HepG2 (cell line): ENCODE results near the gene RNF4. TPM values are rescaled to one million over a fixed set of nuclear protein-coding genes. Genes with fewer than 3 reads are reported as not detected.

Source experiments
- GATA4 ChIP-seq: sonication (generic); IDR thresholded peaks from 2 replicates; pipeline ENCODE4 v1.6.1; 2016; ENCODE audit warnings: antibody characterized with exemption, low read depth, borderline replicate concordance
- HNRNPK ChIP-seq: fragments of 200-400 bp; formaldehyde crosslinking; IDR thresholded peaks from 2 replicates; pipeline ENCODE4 v1.6.1; 2018; ENCODE audit warnings: low read length, low read depth, moderate library complexity, mild to moderate bottlenecking; ENCODE audit not compliant: poor library complexity, severe bottlenecking
- IKZF4 ChIP-seq: sonication (generic); formaldehyde crosslinking; IDR thresholded peaks from 2 replicates; pipeline ENCODE4 v1.5.1; 2020; ENCODE audit warnings: borderline replicate concordance, mild to moderate bottlenecking, low read depth, missing genetic modification reagents; ENCODE audit errors: not compliant biosample characterization
- RCOR2 ChIP-seq: IDR thresholded peaks from 2 replicates; pipeline ENCODE4 v1.6.1; 2016; ENCODE audit warnings: missing biosample characterization, missing genetic modification reagents
- REL ChIP-seq: sonication (generic); formaldehyde crosslinking; conservative IDR thresholded peaks from 2 replicates; pipeline ENCODE4 v1.8.0; 2022; ENCODE audit warnings: mild to moderate bottlenecking, missing genetic modification reagents, moderate library complexity
- RFXAP ChIP-seq: sonication (generic); formaldehyde crosslinking; IDR thresholded peaks from 2 replicates; pipeline ENCODE4 v1.4.0; 2020; ENCODE audit warnings: missing genetic modification reagents, borderline replicate concordance
- STAG1 ChIP-seq: sonication (generic); formaldehyde crosslinking; IDR thresholded peaks from 2 replicates; pipeline ENCODE4 v1.4.0; 2020; ENCODE audit warnings: missing genetic modification reagents
- ZFY ChIP-seq: sonication (generic); formaldehyde crosslinking; IDR thresholded peaks from 2 replicates; pipeline ENCODE4 v1.4.0; 2020; ENCODE audit warnings: missing genetic modification reagents
- ZNF232 ChIP-seq: sonication (generic); formaldehyde crosslinking; IDR thresholded peaks from 2 replicates; pipeline ENCODE4 v1.4.0; 2020; ENCODE audit warnings: missing genetic modification reagents, borderline replicate concordance
- ZNF768 ChIP-seq: sonication (generic); formaldehyde crosslinking; IDR thresholded peaks from 2 replicates; pipeline ENCODE4 v1.4.0; 2020; ENCODE audit warnings: missing genetic modification reagents
- ZNF841 ChIP-seq: sonication (generic); formaldehyde crosslinking; IDR thresholded peaks from 2 replicates; pipeline ENCODE4 v1.8.1; 2023; ENCODE audit warnings: missing genetic modification reagents, borderline replicate concordance
- ZNF891 ChIP-seq: sonication (generic); formaldehyde crosslinking; IDR thresholded peaks from 2 replicates; pipeline ENCODE4 v1.5.0; 2020; ENCODE audit warnings: mild to moderate bottlenecking, missing genetic modification reagents
- polyA plus RNA-seq, 8 experiments: library from polyadenylated mRNA; depleted of rRNA in 3 of 8; stranded (reverse) in 7 of 8; unstranded in 1 of 8; fragments of >200 nt; fragmentation: Illumina TruSeq in 4 of 8; extraction: Trizol in 4 of 8; gene quantifications; 2 replicates each; pipeline versions ENCODE4 v1.2.1 to v1.2.3, GENCODE V29; 2011 to 2016; ENCODE audit warnings: low read depth in 4 of 8, missing spikeins in 1 of 8, mixed read lengths in 1 of 8; ENCODE audit not compliant: insufficient read depth in 1 of 8
- total RNA-seq, 5 experiments: library from RNA; depleted of rRNA; stranded (reverse); fragments of >200 nt; fragmentation: Illumina TruSeq; extraction: Trizol; gene quantifications; 2 replicates each; pipeline ENCODE4 v1.2.3, GENCODE V29; 2016; ENCODE audit warnings: low read depth in 1 of 5
- TF ChIP-seq, protein P1 (sequence below), 2 experiments: sonication (generic) in 1 of 2; formaldehyde crosslinking in 1 of 2; IDR thresholded peaks; 2 replicates each; pipeline versions ENCODE4 v1.4.0 to v1.6.1; 2016 to 2020; ENCODE audit warnings: borderline replicate concordance in 1 of 2, low read depth in 1 of 2, mild to moderate bottlenecking in 1 of 2, missing genetic modification reagents in 1 of 2
- TF ChIP-seq, protein P2 (sequence below): sonication (generic); formaldehyde crosslinking; IDR thresholded peaks from 2 replicates; pipeline ENCODE4 v1.8.0; 2022; ENCODE audit warnings: mild to moderate bottlenecking, missing genetic modification reagents; ENCODE audit not compliant: insufficient replicate concordance
- TF ChIP-seq, protein P3 (sequence below): sonication (generic); formaldehyde crosslinking; IDR thresholded peaks from 2 replicates; pipeline ENCODE4 v1.4.0; 2020; ENCODE audit warnings: missing genetic modification reagents, borderline replicate concordance
- TF ChIP-seq, protein P4 (sequence below): sonication (generic); formaldehyde crosslinking; IDR thresholded peaks from 2 replicates; pipeline ENCODE4 v1.5.0; 2020; ENCODE audit warnings: mild to moderate bottlenecking, missing genetic modification reagents

RNF4 gene
- total and polyA plus RNA-seq, 2 of the 13 experiments (the other 11 are each of a cell fraction or from before 2014, with no cell fraction given): 38.1 to 45.1 TPM

DNA sequence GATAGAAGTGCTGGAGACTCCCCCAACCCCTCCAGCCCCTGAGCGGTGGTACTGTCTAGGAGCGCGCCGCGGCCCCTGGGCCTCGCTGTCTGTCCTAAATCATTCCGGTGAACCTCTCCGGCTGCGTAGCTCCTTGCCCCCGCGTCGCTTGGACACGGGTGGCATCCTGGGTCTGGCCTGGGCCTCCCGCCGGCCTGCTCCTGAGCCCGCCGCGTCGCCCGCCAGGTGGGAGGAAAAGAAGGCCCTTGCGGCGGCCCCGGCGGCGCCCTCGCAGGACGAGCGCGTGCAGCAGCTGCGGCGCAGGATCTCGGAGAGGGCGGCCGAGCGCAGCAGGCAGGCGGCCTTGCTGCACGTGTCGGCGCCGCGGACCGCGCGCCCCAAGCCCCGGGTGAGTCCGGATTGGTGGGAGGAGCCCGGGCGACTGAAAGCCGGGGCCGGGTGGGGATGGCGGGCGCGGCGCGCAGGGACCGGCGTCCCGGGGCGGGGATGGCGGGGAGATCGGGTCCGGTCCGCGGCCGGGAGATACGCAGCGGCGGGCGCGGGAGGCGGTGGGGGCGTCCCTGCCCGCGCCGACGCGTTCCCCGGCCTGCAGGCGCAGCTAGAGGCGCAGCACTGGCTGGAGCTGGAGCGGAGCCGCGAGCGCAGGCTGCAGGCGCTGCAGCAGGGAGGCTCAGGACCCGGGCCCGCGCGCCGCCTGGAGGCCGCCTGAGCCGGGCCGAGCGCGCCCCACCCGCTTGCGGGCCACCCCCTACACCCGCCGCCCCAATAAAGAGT lies 6.5 kb upstream of the RNF4 start (continued):
- TF ChIP-seq, protein P1, sequence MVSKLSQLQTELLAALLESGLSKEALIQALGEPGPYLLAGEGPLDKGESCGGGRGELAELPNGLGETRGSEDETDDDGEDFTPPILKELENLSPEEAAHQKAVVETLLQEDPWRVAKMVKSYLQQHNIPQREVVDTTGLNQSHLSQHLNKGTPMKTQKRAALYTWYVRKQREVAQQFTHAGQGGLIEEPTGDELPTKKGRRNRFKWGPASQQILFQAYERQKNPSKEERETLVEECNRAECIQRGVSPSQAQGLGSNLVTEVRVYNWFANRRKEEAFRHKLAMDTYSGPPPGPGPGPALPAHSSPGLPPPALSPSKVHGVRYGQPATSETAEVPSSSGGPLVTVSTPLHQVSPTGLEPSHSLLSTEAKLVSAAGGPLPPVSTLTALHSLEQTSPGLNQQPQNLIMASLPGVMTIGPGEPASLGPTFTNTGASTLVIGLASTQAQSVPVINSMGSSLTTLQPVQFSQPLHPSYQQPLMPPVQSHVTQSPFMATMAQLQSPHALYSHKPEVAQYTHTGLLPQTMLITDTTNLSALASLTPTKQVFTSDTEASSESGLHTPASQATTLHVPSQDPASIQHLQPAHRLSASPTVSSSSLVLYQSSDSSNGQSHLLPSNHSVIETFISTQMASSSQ (IDR thresholded peaks at IDR 0.05; ENCODE audit: low read depth): no peak
- TF ChIP-seq, protein P1 (CRISPR knock-in tag; IDR thresholded peaks at IDR 0.05; ENCODE audit: borderline replicate concordance): peak; percentile 52; the same call in 1 of the 2 replicates
- peak; percentile 91 for TF ChIP-seq ZFY
- peak; percentile 15 for TF ChIP-seq HNRNPK
- peak; percentile 87 for TF ChIP-seq REL (CRISPR knock-in tag)
- no peak for TF ChIP-seq RCOR2 (CRISPR knock-in tag)
- TF ChIP-seq IKZF4 (CRISPR knock-in tag): peak; percentile 55
- peak; percentile 95 for TF ChIP-seq ZNF841 (CRISPR knock-in tag)
- peak; percentile 67; the same call in 1 of the 2 replicates for TF ChIP-seq ZNF232 (CRISPR knock-in tag)
- TF ChIP-seq, protein P2, sequence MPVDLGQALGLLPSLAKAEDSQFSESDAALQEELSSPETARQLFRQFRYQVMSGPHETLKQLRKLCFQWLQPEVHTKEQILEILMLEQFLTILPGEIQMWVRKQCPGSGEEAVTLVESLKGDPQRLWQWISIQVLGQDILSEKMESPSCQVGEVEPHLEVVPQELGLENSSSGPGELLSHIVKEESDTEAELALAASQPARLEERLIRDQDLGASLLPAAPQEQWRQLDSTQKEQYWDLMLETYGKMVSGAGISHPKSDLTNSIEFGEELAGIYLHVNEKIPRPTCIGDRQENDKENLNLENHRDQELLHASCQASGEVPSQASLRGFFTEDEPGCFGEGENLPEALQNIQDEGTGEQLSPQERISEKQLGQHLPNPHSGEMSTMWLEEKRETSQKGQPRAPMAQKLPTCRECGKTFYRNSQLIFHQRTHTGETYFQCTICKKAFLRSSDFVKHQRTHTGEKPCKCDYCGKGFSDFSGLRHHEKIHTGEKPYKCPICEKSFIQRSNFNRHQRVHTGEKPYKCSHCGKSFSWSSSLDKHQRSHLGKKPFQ (CRISPR knock-in tag): no peak
- no peak for TF ChIP-seq ZNF891 (CRISPR knock-in tag)
- peak; percentile 54 for TF ChIP-seq STAG1 (CRISPR knock-in tag)
- TF ChIP-seq GATA4: no peak
- TF ChIP-seq, protein P3, sequence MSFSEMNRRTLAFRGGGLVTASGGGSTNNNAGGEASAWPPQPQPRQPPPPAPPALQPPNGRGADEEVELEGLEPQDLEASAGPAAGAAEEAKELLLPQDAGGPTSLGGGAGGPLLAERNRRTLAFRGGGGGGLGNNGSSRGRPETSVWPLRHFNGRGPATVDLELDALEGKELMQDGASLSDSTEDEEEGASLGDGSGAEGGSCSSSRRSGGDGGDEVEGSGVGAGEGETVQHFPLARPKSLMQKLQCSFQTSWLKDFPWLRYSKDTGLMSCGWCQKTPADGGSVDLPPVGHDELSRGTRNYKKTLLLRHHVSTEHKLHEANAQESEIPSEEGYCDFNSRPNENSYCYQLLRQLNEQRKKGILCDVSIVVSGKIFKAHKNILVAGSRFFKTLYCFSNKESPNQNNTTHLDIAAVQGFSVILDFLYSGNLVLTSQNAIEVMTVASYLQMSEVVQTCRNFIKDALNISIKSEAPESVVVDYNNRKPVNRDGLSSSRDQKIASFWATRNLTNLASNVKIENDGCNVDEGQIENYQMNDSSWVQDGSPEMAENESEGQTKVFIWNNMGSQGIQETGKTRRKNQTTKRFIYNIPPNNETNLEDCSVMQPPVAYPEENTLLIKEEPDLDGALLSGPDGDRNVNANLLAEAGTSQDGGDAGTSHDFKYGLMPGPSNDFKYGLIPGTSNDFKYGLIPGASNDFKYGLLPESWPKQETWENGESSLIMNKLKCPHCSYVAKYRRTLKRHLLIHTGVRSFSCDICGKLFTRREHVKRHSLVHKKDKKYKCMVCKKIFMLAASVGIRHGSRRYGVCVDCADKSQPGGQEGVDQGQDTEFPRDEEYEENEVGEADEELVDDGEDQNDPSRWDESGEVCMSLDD (CRISPR knock-in tag): peak; percentile 34; the same call in 1 of the 2 replicates
- TF ChIP-seq ZNF768 (CRISPR knock-in tag): peak; percentile 67
- peak; percentile 79; the same call in 1 of the 2 replicates for TF ChIP-seq RFXAP (CRISPR knock-in tag)
- TF ChIP-seq, protein P4, sequence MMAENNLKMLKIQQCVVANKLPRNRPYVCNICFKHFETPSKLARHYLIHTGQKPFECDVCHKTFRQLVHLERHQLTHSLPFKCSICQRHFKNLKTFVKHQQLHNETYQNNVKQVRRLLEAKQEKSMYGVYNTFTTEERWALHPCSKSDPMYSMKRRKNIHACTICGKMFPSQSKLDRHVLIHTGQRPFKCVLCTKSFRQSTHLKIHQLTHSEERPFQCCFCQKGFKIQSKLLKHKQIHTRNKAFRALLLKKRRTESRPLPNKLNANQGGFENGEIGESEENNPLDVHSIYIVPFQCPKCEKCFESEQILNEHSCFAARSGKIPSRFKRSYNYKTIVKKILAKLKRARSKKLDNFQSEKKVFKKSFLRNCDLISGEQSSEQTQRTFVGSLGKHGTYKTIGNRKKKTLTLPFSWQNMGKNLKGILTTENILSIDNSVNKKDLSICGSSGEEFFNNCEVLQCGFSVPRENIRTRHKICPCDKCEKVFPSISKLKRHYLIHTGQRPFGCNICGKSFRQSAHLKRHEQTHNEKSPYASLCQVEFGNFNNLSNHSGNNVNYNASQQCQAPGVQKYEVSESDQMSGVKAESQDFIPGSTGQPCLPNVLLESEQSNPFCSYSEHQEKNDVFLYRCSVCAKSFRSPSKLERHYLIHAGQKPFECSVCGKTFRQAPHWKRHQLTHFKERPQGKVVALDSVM (CRISPR knock-in tag): peak; percentile 60; the same call in 1 of the 2 replicates
